Measurements from ENCODE around the gene CEP164.
"Not testable (repeated sequence)": the region's sequence is repeated elsewhere in the genome, so short reads cannot be mapped to it uniquely, and the experiment has no call there.

The CEP164 gene

DNA sequence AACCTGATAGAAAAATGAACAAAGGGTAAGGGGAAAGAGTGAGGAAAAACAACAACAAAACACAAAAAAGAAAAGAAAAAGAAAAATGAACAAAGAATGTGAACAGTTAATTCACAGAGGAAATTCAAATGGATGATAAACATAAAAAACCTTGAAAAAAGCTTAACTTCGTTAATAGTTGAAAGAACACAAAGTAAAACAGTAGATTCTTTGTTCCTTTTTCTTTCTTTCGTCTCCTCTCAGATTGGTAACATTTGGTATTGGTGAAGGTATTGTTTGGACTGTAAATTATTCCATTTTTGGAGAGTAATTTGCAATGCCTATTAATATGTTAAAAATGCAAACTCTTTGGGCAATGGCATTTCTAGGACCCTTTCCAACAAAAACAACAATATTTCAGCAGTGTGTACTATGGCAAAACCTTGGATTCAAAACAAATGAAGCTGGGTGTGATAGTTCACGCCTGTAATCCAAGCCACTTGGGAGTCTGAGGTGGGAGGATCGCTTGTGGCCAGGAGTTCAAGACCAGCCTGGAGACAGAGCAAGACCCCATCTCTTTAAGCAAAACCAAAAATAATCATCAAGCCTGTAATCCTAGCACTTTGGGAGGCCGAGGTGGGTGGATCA, 8.3 kb upstream of the CEP164 start:
- H3K4me1 Mint-ChIP-seq = peaks cover 6% of the 10 kb centered on the region
- no peaks in the 10 kb centered on the region for H3K36me3 Mint-ChIP-seq
- H3K27ac Mint-ChIP-seq = no peak overlapping the region
- no peak overlapping the region for H3K4me3 Mint-ChIP-seq
- ATAC-seq (no peak), DNase-seq (ENCODE audit: low spot score in 2 of 2) (no peak)
- no peaks in the 10 kb centered on the region for H3K9me3 Mint-ChIP-seq

DNA sequence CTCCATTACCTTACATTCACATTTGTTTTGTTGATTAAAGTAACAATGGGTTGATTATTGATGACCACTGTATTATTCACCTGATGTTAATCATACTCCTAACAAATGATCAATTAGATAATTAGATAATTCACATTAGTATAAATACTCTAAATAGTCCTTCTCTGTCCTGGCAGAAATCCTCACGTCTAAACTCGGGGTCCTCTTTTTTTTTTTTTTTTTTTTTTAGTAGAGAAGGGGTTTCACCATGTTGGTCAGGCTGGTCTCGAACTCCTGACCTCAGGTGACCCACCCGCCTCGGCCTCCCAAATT, 443 bp upstream of the CEP164 start:
- H3K36me3 Mint-ChIP-seq; H3K9me3 Mint-ChIP-seq; H3K4me1 Mint-ChIP-seq; ATAC-seq; H3K27ac Mint-ChIP-seq; DNase-seq (ENCODE audit: low spot score in 2 of 2); H3K4me3 Mint-ChIP-seq: not testable (repeated sequence)

DNA sequence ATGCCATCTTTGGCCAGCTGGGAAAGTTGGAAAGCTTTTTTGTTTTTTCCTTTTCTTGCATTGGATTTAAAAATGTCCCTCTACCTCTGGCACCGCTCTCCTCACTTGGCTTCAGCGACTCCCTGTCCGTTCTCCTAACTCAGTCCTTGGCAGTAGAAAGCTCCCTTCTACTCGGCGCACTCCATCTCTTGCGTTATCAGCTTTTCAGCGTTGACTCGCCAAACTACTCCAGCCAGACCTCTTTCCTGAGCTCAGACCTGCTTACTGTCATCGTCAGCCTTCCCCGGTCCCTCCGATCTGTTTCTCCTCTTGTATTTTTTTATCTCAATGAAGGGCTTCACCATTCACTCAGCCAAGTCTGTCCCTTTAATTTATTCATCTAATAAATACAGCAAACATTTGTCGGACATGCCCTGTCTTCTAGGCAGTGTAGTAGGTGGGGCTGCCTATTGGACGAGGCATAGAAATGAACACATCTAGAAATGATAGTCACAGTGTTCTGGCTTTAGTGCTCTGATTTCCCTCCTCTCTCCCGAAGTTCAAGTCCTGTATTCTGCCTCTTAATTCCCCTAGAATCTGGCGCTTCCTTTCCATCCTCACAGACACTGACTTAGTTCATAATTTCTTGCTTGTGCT, 839 bp downstream of the CEP164 start:
- peaks cover 6% of the 10 kb centered on the region for H3K4me1 Mint-ChIP-seq
- DNase-seq (ENCODE audit: low spot score in 2 of 2) (no peak), ATAC-seq (peak; percentile 15)
- H3K4me3 Mint-ChIP-seq = no peak overlapping the region
- H3K27ac Mint-ChIP-seq = no peak overlapping the region
- H3K9me3 Mint-ChIP-seq = no peaks in the 10 kb centered on the region
- H3K36me3 Mint-ChIP-seq = no peaks in the 10 kb centered on the region

DNA sequence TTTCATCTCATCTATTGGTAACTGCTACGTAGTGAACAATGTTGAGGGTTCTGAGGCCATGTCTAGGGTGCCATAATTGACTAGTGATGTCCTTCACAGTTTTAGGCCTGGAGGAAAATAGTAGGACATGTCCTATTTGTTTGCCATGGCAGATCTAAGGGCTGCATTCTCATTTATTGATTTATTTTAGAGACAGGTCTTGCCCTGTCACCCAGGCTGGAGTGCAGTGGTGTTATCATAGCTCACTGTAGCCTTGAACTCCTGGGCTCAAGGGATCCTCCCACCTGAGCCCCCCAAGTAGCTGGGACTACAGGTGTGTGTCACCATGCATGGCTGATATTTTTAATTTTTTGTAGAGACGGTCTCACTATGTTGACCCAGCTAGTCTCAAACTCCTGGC, 5.2 kb downstream of the CEP164 start:
- peaks cover 12% of the 10 kb centered on the region for H3K36me3 Mint-ChIP-seq
- H3K9me3 Mint-ChIP-seq = no peaks in the 10 kb centered on the region
- no peak overlapping the region for H3K27ac Mint-ChIP-seq
- no peak overlapping the region for H3K4me3 Mint-ChIP-seq
- no peak for DNase-seq (ENCODE audit: low spot score in 2 of 2)
- peaks cover 11% of the 10 kb centered on the region for H3K4me1 Mint-ChIP-seq
- no peak for ATAC-seq

DNA sequence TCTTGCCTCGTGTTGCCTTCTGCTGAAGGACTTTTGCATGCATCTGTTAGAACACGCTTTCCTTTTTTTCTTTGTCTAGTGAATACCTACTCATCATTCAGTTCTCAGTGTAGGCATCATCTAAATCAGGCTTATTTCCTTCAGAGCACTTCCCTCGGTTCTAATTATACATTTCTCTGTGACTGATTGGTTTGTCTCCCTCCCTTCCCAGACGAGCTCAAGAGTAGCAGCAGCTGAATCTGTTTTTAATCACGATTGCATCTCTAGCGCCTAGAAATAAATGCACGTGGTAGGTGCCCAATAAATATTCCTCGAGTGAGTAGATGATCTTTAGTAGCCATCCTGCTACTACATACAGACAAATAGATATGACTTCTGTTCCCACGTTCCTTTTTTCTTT, 6.3 kb downstream of the CEP164 start:
- peaks cover 20% of the 10 kb centered on the region for H3K4me1 Mint-ChIP-seq
- DNase-seq (ENCODE audit: low spot score in 2 of 2) = no peak
- H3K36me3 Mint-ChIP-seq = peaks cover 20% of the 10 kb centered on the region
- no peak overlapping the region for H3K27ac Mint-ChIP-seq
- no peak overlapping the region for H3K4me3 Mint-ChIP-seq
- no peaks in the 10 kb centered on the region for H3K9me3 Mint-ChIP-seq
- no peak for ATAC-seq

DNA sequence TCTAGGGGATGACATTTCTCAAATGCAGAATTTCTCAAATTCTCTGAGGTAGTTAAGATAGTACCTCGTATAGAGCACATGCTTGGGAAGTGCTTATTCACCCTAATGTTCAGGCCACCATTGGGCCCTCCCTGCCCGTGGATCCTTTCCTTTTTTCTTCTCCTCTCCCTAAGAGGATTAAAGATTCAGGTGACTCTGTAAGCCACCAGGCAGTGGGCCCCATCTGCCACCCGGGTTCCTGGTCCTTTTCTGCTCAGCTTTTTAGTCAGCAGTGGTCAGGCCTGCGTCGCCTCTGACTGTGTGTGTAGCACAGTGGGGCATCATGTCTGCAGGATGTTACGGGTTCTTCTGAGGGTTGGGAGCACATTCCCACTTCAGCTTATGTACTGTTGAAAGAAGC, 7.2 kb downstream of the CEP164 start:
- Mint-ChIP-seq H3K4me3 (no peak overlapping the region), H3K9me3 (no peaks in the 10 kb centered on the region), H3K36me3 (peaks cover 30% of the 10 kb centered on the region), H3K4me1 (peaks cover 18% of the 10 kb centered on the region), H3K27ac (peak overlapping the region; percentile 12)
- no peak for DNase-seq (ENCODE audit: low spot score in 2 of 2)
- ATAC-seq = no peak

DNA sequence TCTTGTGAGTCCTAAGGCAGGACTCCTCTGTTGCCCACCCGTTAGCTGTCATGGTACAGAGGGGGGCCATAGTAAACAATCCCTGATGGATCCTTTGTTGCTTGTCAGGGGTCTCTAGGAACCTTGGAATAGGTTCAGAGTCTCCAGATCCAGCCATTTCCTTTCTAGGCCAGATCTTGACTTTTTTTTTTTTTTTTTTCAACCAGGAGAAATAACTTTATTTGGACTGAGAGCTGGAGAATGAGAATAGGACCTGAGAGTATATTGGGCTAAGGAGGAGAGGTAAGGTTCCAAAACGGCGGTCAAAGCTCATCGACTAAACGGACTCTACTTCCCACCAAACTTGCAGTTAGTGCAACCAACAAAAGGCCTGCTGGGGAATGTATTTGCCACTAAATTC, 7.7 kb downstream of the CEP164 start:
- H3K4me3 Mint-ChIP-seq = no peak overlapping the region
- H3K36me3 Mint-ChIP-seq = peaks cover 35% of the 10 kb centered on the region
- no peaks in the 10 kb centered on the region for H3K9me3 Mint-ChIP-seq
- H3K4me1 Mint-ChIP-seq = peaks cover 13% of the 10 kb centered on the region
- DNase-seq (ENCODE audit: low spot score in 2 of 2) (no peak), ATAC-seq (no peak)
- H3K27ac Mint-ChIP-seq = peak overlapping the region; percentile 12

DNA sequence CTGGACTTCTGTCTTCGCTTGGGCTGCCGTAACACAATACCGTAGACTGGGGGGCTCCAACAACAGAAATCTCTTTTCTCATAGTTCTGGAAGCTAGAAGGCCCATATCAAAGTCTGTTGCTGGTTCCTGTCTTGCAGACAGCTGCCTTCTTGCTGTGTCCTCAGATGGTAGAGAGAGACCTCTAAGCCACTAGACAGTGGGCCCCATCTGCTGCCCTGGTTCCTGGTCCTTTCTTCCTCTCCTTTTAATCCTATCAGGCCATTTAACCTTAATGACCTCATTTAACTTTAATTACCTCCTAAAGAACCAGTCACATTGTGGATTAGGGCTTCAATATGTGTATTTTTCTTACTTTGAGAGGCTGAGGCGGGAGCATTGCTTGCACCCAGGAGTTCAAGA, 9.4 kb downstream of the CEP164 start:
- no peaks in the 10 kb centered on the region for H3K9me3 Mint-ChIP-seq
- no peak for DNase-seq (ENCODE audit: low spot score in 2 of 2)
- H3K27ac Mint-ChIP-seq = peak overlapping the region; percentile 21
- H3K4me3 Mint-ChIP-seq = no peak overlapping the region
- peaks cover 13% of the 10 kb centered on the region for H3K4me1 Mint-ChIP-seq
- no peak for ATAC-seq
- peaks cover 50% of the 10 kb centered on the region for H3K36me3 Mint-ChIP-seq

DNA sequence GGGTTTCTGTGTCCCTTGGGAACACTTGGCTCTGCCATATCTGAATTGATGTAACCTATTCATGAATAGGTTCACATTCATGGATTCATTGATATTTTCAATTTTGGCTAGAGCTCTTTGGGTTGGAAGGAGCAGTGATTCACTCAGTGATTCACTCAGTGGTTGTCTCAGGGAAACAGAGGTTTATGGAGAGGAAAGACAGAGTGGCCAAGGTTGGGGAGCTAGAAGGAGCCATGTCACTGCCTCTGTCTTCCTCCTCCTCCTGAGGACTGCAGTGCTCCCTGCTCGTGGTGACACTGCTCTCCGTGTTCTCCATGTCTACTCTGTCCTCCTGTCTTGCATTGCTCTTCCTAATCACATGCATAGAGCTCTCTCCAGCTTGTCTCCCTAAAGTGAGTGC, 17.4 kb downstream of the CEP164 start:
- no peak for DNase-seq (ENCODE audit: low spot score in 2 of 2)
- Mint-ChIP-seq H3K36me3 (peaks cover 69% of the 10 kb centered on the region), H3K4me3 (no peak overlapping the region), H3K27ac (no peak overlapping the region), H3K4me1 (no peaks in the 10 kb centered on the region), H3K9me3 (no peaks in the 10 kb centered on the region)
- peak; percentile 28 for ATAC-seq

DNA sequence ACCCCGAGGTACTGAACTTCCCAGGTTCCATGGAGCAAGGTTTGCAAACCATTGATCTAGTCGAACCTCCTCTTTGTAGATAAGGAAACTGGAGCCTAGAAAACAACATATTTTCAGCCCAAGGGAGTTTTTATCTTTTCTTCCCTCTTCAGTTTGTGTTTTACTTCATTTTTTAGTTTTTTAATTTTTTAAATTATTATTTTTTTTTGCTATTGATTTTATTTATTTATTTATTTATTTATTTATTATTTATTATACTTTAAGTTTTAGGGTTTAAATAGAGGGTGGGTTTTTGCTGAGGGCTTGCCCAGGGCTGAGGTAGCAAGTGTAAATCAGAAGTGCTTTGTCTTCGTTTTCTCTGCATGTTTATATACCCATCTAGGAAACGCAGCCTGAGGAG, 26.9 kb downstream of the CEP164 start:
- no peaks in the 10 kb centered on the region for H3K4me1 Mint-ChIP-seq
- no peak overlapping the region for H3K27ac Mint-ChIP-seq
- H3K4me3 Mint-ChIP-seq = no peak overlapping the region
- H3K36me3 Mint-ChIP-seq = peaks cover 60% of the 10 kb centered on the region
- no peaks in the 10 kb centered on the region for H3K9me3 Mint-ChIP-seq
- DNase-seq (ENCODE audit: low spot score in 2 of 2) (no peak), ATAC-seq (no peak)

DNA sequence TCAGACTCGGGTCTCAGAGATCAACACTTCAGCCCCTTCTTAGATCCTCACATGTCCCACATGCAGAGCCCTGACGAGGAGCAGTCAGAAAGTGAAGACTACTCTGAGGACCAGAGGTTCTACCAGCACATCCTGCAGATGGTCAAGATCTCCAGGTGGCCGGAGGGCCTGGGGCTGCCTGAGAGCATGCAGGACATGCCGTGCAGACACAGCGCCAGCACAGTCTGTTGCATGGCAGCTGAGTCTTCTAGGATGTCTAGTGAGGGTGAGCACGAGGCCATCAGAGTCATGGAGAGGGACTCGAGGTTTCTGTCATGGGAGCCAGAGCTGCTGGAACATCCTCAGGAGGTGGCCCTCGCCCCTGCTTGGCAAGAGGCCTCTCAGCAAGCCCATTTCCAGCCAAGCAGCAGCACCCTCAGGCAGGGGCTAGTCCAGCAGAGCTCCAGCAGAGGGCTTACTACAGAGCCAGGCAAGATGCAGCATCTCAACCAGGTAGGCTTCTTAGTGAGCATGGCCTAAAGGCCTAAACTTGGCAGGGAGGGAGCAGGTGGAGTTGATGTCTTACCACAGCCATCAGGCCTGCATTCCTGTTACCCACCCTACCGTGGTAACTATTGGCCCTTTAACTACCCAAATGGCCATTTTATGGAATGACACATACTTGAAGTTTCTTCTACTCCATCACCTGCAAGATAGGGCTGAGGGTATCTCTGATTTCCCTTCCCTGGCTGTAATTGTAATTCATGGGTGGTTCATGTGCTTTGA, 28.7 kb downstream of the CEP164 start:
- H3K27ac Mint-ChIP-seq = no peak overlapping the region

DNA sequence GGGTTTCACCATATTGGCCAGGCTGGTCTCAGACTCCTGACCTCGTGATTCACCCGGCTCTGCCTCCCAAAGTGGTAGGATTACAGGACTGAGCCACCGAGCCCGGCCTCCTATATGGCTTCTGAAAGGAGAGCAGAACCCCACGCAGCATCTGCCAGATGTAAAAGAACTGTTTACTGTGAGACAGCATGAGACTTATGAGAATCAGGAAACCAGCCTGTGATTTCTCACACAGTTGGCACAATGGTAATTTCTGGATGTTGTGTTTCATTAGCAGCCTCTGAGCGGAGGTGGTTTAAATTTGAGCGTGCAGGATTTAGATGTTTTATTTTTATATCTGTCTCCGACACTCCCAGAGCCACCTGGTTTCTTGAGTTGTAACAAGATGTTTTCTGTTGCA, 33.8 kb downstream of the CEP164 start:
- Mint-ChIP-seq H3K4me3 (no peak overlapping the region), H3K36me3 (peaks cover 72% of the 10 kb centered on the region), H3K9me3 (no peaks in the 10 kb centered on the region), H3K4me1 (no peaks in the 10 kb centered on the region), H3K27ac (no peak overlapping the region)
- ATAC-seq (no peak), DNase-seq (ENCODE audit: low spot score in 2 of 2) (no peak)

More for the DNA sequence above, 28.7 kb downstream of the CEP164 start:
- no peaks in the 10 kb centered on the region for H3K4me1 Mint-ChIP-seq
- ATAC-seq (peak; percentile 16), DNase-seq (ENCODE audit: low spot score in 2 of 2) (no peak)
- no peak overlapping the region for H3K4me3 Mint-ChIP-seq
- H3K9me3 Mint-ChIP-seq = no peaks in the 10 kb centered on the region
- H3K36me3 Mint-ChIP-seq = peaks cover 67% of the 10 kb centered on the region

DNA sequence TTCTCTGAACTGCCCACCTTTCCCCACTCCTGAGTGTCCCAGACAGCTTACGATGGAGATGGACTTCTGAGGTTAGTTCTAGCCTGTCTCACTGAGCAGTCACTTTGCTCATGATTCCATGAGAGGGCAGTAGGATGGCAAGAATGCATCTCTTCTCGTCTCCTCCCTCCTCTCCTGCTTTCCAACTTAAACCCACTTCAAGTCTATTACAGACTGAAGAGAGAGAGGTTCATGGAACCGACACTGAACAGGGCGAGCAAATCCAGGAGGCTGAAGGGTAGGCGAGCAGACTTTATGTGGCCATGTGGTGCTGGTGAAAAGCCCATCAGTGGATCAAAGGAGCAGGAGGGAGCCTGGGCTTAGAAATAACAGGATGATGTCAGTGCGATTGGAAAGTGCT, 38.6 kb downstream of the CEP164 start:
- Mint-ChIP-seq H3K4me1 (no peaks in the 10 kb centered on the region), H3K36me3 (peaks cover 58% of the 10 kb centered on the region), H3K9me3 (no peaks in the 10 kb centered on the region), H3K4me3 (no peak overlapping the region), H3K27ac (no peak overlapping the region)
- DNase-seq (ENCODE audit: low spot score in 2 of 2) (no peak), ATAC-seq (no peak)

DNA sequence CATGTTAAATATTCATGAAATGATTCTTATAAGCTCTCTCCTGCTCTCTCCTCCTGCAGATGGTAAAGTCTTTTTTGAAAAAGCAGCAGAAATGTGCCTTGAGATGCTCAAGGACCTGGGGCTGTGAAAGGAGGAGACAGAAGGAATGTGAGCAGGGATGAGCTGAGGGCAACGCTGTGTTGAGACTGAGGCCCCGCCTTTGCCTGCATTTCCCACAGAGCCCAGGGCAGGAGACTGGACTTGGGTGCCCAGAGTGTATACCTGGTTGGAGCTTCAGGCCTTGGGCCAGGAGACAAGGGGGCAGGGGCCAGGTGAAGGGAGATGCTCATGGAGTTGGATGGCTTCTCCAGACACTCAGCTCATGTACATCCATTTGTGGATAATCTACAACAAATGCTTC, 39.2 kb downstream of the CEP164 start:
- DNase-seq (ENCODE audit: low spot score in 2 of 2) (no peak), ATAC-seq (no peak)
- Mint-ChIP-seq H3K4me1 (no peaks in the 10 kb centered on the region), H3K36me3 (peaks cover 58% of the 10 kb centered on the region), H3K4me3 (no peak overlapping the region), H3K9me3 (no peaks in the 10 kb centered on the region), H3K27ac (no peak overlapping the region)

DNA sequence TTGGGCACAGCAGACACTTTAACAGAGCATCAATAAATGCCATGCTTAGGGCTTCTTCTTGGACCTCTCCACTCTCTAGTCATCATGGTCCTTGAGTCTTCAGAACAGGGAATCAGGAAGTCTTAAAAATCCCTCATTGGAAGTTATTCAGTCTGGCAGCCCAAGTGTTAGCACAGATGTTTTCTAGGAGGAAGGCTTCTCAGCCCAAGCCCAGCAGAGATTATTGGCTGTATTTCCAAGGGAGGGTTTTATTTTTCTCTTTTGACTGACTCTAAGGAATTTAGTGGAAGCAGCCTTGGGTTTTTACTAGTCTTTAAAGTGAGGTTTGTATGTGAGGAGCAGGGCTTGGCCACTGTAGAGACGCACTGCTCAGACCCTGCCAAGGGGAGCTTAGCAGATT, 41.9 kb downstream of the CEP164 start:
- no peak overlapping the region for H3K4me3 Mint-ChIP-seq
- DNase-seq (ENCODE audit: low spot score in 2 of 2) = no peak
- H3K4me1 Mint-ChIP-seq = no peaks in the 10 kb centered on the region
- H3K36me3 Mint-ChIP-seq = peaks cover 55% of the 10 kb centered on the region
- ATAC-seq = no peak
- H3K9me3 Mint-ChIP-seq = no peaks in the 10 kb centered on the region
- no peak overlapping the region for H3K27ac Mint-ChIP-seq

DNA sequence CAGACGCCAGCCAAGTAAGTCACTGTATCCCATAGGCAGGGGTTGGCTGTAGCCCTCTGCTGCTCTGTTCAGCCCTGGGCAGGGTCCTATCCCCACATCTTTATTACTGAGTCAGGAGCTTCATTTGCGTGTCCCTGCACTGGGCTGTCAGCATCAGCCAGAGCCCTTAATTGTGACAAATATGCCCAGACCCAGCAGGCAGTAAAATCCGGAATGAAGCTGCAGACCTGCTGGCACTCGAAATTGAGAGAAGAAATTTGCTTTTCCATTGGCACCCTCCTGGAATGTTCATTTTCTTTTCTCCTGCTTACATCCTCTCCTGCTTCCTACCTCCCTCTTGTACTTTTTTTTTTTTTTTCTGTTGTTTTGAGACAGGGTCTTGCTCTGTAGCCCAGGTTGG, 43.8 kb downstream of the CEP164 start:
- Mint-ChIP-seq H3K9me3 (no peaks in the 10 kb centered on the region), H3K4me1 (no peaks in the 10 kb centered on the region), H3K27ac (no peak overlapping the region), H3K36me3 (peaks cover 55% of the 10 kb centered on the region), H3K4me3 (no peak overlapping the region)
- no peak for DNase-seq (ENCODE audit: low spot score in 2 of 2)
- ATAC-seq = no peak

All from stimulated activated effector memory CD8-positive, alpha-beta T cell treated with anti-CD3 and anti-CD28 coated beads, Interleukin-12 subunit alpha, Interleukin-12 subunit beta, amount 100 ng/mL, for 72 hours (primary cell).